PC-9 (cell line): ENCODE measurements around the gene NKAPD1. TPM values are rescaled to one million over a fixed set of nuclear protein-coding genes. Genes with fewer than 3 reads are reported as not detected.

Source experiments
- BruUV-seq: library from RNA; stranded (reverse); fragments of 400-500 nt; replicated peaks from 2 replicates; lab custom pipeline; 2021; lab: Mats Ljungman, UMichigan
- CTCF ChIA-PET: fragments of 300-600 bp; sonication (Branson Sonifier 250); formaldehyde crosslinking; loops from one replicate; lab custom pipeline; 2022; ENCODE audit warnings: antibody characterized with exemption; lab: Charles Lee
- POLR2A ChIA-PET: fragments of 300-600 bp; sonication (Branson Sonifier 250); formaldehyde crosslinking; loops from one replicate; lab custom pipeline; 2022; ENCODE audit warnings: antibody characterized with exemption; ENCODE audit not compliant: unreplicated experiment; lab: Charles Lee
- DNase-seq, 2 experiments: peaks; one replicate each; pipeline versions ENCODE4 v3.0.0 to v3.0.0-alpha.2; 2015 to 2022; ENCODE audit warnings: mixed read lengths in 1 of 2
- H2AFZ ChIP-seq: fragments of 200-600 bp; sonication (generic); 2 replicates; pipeline ENCODE4 v1.8.1; 2017; ENCODE audit warnings: antibody characterized with exemption
- H3F3A ChIP-seq: fragments of 200-600 bp; sonication (generic); 2 replicates; pipeline ENCODE4 v1.8.1; 2017; ENCODE audit warnings: antibody characterized with exemption, mild to moderate bottlenecking, low read depth; ENCODE audit not compliant: insufficient read depth
- H3K27ac ChIP-seq: fragments of 200-600 bp; sonication (generic); 2 replicates; pipeline ENCODE4 v1.6.1; 2016; ENCODE audit warnings: mixed run types
- H3K27me3 ChIP-seq: fragments of 200-600 bp; sonication (generic); 2 replicates; pipeline ENCODE4 v1.6.1; 2016; ENCODE audit warnings: low read depth, mixed run types; ENCODE audit not compliant: insufficient read depth
- H3K36me3 ChIP-seq: fragments of 200-600 bp; sonication (generic); 2 replicates; pipeline ENCODE4 v1.6.1; 2016; ENCODE audit warnings: low read depth, mixed run types
- H3K4me1 ChIP-seq: fragments of 200-600 bp; sonication (generic); replicated peaks from 2 replicates; pipeline ENCODE4 v1.6.1; 2016; ENCODE audit warnings: mixed run types; ENCODE audit not compliant: insufficient read depth
- H3K4me2 ChIP-seq: fragments of 200-600 bp; sonication (generic); 2 replicates; pipeline ENCODE4 v1.6.1; 2017; ENCODE audit warnings: mixed run types
- H3K4me3 ChIP-seq: fragments of 200-600 bp; sonication (generic); 2 replicates; pipeline ENCODE4 v1.6.1; 2016; ENCODE audit warnings: mixed run types
- H3K79me2 ChIP-seq: fragments of 200-600 bp; sonication (generic); 2 replicates; pipeline ENCODE4 v1.6.1; 2017; ENCODE audit warnings: low read depth, mixed run types
- H3K9me2 ChIP-seq: fragments of 200-600 bp; sonication (generic); 2 replicates; pipeline ENCODE4 v1.8.1; 2017; ENCODE audit warnings: mild to moderate bottlenecking; ENCODE audit not compliant: insufficient read depth
- H3K9me3 ChIP-seq: fragments of 200-600 bp; sonication (generic); 2 replicates; pipeline ENCODE4 v1.8.1; 2016; ENCODE audit warnings: low read depth; ENCODE audit not compliant: insufficient read depth
- H4K20me1 ChIP-seq: fragments of 200-600 bp; sonication (generic); 2 replicates; pipeline ENCODE4 v1.8.1; 2017; ENCODE audit not compliant: insufficient read depth
- CTCF ChIP-seq: fragments of 200-600 bp; sonication (generic); conservative IDR thresholded peaks from 2 replicates; pipeline ENCODE4 v1.6.1; 2017; ENCODE audit warnings: mixed run types, antibody characterized with exemption, mild to moderate bottlenecking, moderate library complexity
- EZH2 ChIP-seq: fragments of 200-600 bp; sonication (generic); IDR thresholded peaks from 2 replicates; pipeline ENCODE4 v1.8.0; 2017; ENCODE audit warnings: antibody characterized with exemption, low read depth
- intact Hi-C: fragments of 100-400 bp; cut with micrococcal nuclease; formaldehyde crosslinking; loops from one replicate; pipeline ENCODE4 v1.10.0; 2022; ENCODE audit not compliant: unreplicated experiment
- total RNA-seq: library from RNA; stranded (reverse); gene quantifications from 2 replicates; pipeline ENCODE4 v1.2.3, GENCODE V29; 2021

Gene NKAPD1
- total RNA-seq, 1 experiment from 2014 or later = 16.5 TPM

- Histone ChIP-seq H3K4me1 (no peaks in the 10 kb centered on the region), H3K27me3 (no peaks in the 10 kb centered on the region), H3K79me2 (no peaks in the 10 kb centered on the region), H3K9me2 (no peaks in the 10 kb centered on the region), H3K9me3 (no peaks in the 10 kb centered on the region), H3K4me2 (no peak overlapping the region), H4K20me1 (no peaks in the 10 kb centered on the region), H3K36me3 (peaks cover 33% of the 10 kb centered on the region), H3K27ac (no peak overlapping the region), H3K4me3 (no peak overlapping the region), H3F3A (no peaks in the 10 kb centered on the region; the same call in 1 of the 2 replicates), H2AFZ (no peak overlapping the region)
- intact Hi-C loops = no loop called here
- BruUV-seq = no TSS peak
- TF ChIP-seq CTCF = no peak
- TF ChIP-seq EZH2 = no peak
- ChIA-PET POLR2A (interaction anchor here (0.6 kb wide), 1 partner anchor 182 kb away, joined by 7 read pairs; no protein-coding TSS in a partner anchor), CTCF (no interaction called here)
- no peak for DNase-seq
These were observed 22.1 kb downstream of the NKAPD1 start for GRCh38 chr11:112096194-112096593.

DNA sequence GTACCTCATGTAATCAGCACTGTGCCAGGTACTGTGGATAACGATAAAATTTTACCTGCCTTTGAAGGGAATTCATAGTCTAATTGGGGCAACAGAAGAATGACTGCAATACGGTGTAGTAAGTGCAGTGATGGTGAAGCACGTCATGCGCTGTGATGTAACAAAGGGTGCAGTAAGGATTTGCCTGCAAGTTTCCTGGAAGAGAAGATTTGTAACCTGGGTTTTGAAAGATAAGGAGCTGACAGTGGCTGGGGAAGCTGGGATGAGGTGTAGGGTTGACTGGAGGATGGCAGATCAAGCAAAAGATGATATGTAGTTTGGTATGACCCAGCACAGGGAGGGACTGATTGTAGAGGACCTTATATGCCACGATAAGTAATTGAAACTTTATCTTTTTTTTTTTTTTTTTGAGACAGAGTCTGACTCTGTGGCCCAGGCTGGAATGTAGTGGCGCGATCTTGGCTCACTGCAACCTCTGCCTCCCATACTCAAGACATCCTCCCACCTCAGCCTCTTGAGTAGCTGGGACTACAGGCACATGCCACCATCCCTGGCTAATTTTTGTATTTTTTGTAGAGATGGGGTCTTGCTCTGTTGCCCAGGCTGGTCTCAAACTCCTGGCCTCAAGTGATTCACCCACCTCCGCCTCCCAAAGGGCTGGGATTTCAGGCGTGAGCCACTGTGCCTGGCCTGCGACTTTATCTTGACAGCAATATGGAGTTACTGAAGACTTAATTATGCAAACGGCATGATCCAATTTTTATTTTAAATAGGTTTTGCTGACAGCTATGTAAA lies 23.8 kb downstream of the NKAPD1 start:
- Histone ChIP-seq H3K36me3 (peaks cover 15% of the 10 kb centered on the region), H3K9me2 (no peaks in the 10 kb centered on the region), H3K27me3 (no peaks in the 10 kb centered on the region), H3F3A (no peaks in the 10 kb centered on the region; the same call in 1 of the 2 replicates), H3K9me3 (no peaks in the 10 kb centered on the region), H3K27ac (no peak overlapping the region), H3K4me1 (no peaks in the 10 kb centered on the region), H3K79me2 (no peaks in the 10 kb centered on the region), H3K4me2 (no peak overlapping the region), H3K4me3 (no peak overlapping the region), H4K20me1 (no peaks in the 10 kb centered on the region), H2AFZ (no peak overlapping the region)
- POLR2A ChIA-PET = interaction anchor here (0.6 kb wide), 1 partner anchor 81 kb away, joined by 4 read pairs; no protein-coding TSS in a partner anchor
- DNase-seq = no peak
- no peak for TF ChIP-seq CTCF
- TF ChIP-seq EZH2 = no peak
- BruUV-seq = no TSS peak
- intact Hi-C loops = no loop called here
- CTCF ChIA-PET = interaction anchor here (0.6 kb wide), 1 partner anchor 205 kb away, joined by 6 read pairs; no protein-coding TSS in a partner anchor

- no peak for TF ChIP-seq EZH2
- no peak for TF ChIP-seq CTCF
- H3K4me1 ChIP-seq = no peaks in the 10 kb centered on the region
- H3K36me3 ChIP-seq = peaks cover 6% of the 10 kb centered on the region; the same call in 1 of the 2 replicates
- no peaks in the 10 kb centered on the region for H3K9me3 ChIP-seq
- CTCF ChIA-PET = no interaction called here
- H3K79me2 ChIP-seq = no peaks in the 10 kb centered on the region
- H3K9me2 ChIP-seq = no peaks in the 10 kb centered on the region
- no peak overlapping the region for H3K4me3 ChIP-seq
- peaks cover 8% of the 10 kb centered on the region; the same call in 1 of the 2 replicates for H3F3A ChIP-seq
- no peaks in the 10 kb centered on the region for H3K27me3 ChIP-seq
- H4K20me1 ChIP-seq = no peaks in the 10 kb centered on the region
- POLR2A ChIA-PET = no interaction called here
- no peak overlapping the region for H3K27ac ChIP-seq
- no TSS peak for BruUV-seq
- H2AFZ ChIP-seq = no peak overlapping the region
- no peak overlapping the region for H3K4me2 ChIP-seq
- no peak for DNase-seq
- intact Hi-C loops = no loop called here
These were observed 26.4 kb downstream of the NKAPD1 start for GRCh38 chr11:112100462-112100861.
